HEK293 (cell line): Measurements from ENCODE around the gene PIBF1.

Experiments used
- CTCF ChIA-PET: fragments of 350-600 bp; formaldehyde crosslinking; extraction: SDS; loops from one replicate; lab custom pipeline; 2021; ENCODE audit warnings: antibody characterized with exemption; lab: Yijun Ruan, JAX
- POLR2A ChIA-PET: fragments of 300-600 bp; formaldehyde crosslinking; extraction: SDS; loops from one replicate; lab custom pipeline; 2020; ENCODE audit warnings: antibody characterized with exemption, inconsistent platforms; lab: Yijun Ruan, JAX
- H3K27ac ChIP-seq: fragments of 200-500 bp; sonication (Bioruptor generic); 2 replicates; pipeline ENCODE4 v1.5.1; 2014; ENCODE audit warnings: low read depth, low read length, control low read depth, inconsistent platforms; ENCODE audit errors: extremely low read depth
- H3K36me3 ChIP-seq, 2 experiments: fragments of 200-500 bp in 1 of 2; sonication (Bioruptor generic) in 1 of 2; 1 replicate in 1 of 2; 2 replicates in 1 of 2; pipeline ENCODE4 v1.5.1; 2014 to 2017; ENCODE audit warnings: inconsistent platforms in 2 of 2, low read length in 2 of 2; ENCODE audit not compliant: control insufficient read depth in 2 of 2, insufficient read depth in 1 of 2
- H3K4me1 ChIP-seq: fragments of 200-500 bp; sonication (Bioruptor generic); 2 replicates; pipeline ENCODE4 v1.5.1; 2014; ENCODE audit warnings: mild to moderate bottlenecking, low read length, inconsistent platforms; ENCODE audit not compliant: control insufficient read depth, insufficient read depth
- H3K4me3 ChIP-seq: 2 replicates; pipeline ENCODE4 v1.5.1; 2011; ENCODE audit warnings: low read depth, mild to moderate bottlenecking, control low read depth, low read length, moderate library complexity
- H3K9me3 ChIP-seq: fragments of 200-500 bp; sonication (Bioruptor generic); 2 replicates; pipeline ENCODE4 v1.5.1; 2014; ENCODE audit warnings: low read depth, low read length, inconsistent platforms; ENCODE audit not compliant: control insufficient read depth, insufficient read depth
- HIC1 ChIP-seq: fragments of 450-650 bp; formaldehyde crosslinking; IDR thresholded peaks from 2 replicates; pipeline ENCODE4 v1.5.1; 2016; ENCODE audit warnings: missing biosample characterization, missing genetic modification characterization
- HOXC10 ChIP-seq: sonication (generic); formaldehyde crosslinking; IDR thresholded peaks from 2 replicates; pipeline ENCODE4 v1.8.1; 2023; ENCODE audit warnings: mild to moderate bottlenecking, missing genetic modification reagents
- HOXD13 ChIP-seq: sonication (generic); formaldehyde crosslinking; IDR thresholded peaks from 2 replicates; pipeline ENCODE4 v1.8.0; 2022; ENCODE audit warnings: missing genetic modification reagents, borderline replicate concordance
- KLF10 ChIP-seq: fragments of 450-650 bp; IDR thresholded peaks from 2 replicates; pipeline ENCODE4 v1.5.1; 2018; ENCODE audit warnings: missing biosample characterization, mild to moderate bottlenecking, missing genetic modification characterization
- OVOL3 ChIP-seq: fragments of 450-650 bp; formaldehyde crosslinking; IDR thresholded peaks from 2 replicates; pipeline ENCODE4 v1.5.1; 2016; ENCODE audit warnings: missing biosample characterization, missing genetic modification characterization
- ZBTB11 ChIP-seq: fragments of 450-650 bp; formaldehyde crosslinking; conservative IDR thresholded peaks from 2 replicates; pipeline ENCODE4 v1.5.1; 2016; ENCODE audit warnings: low read depth, missing biosample characterization, missing genetic modification characterization
- ZBTB17 ChIP-seq: fragments of 450-650 bp; formaldehyde crosslinking; IDR thresholded peaks from 2 replicates; pipeline ENCODE4 v1.5.1; 2016; ENCODE audit warnings: missing biosample characterization, missing genetic modification characterization
- ZNF133 ChIP-seq: fragments of 450-650 bp; formaldehyde crosslinking; IDR thresholded peaks from 2 replicates; pipeline ENCODE4 v1.5.1; 2016; ENCODE audit warnings: missing biosample characterization, missing genetic modification characterization
- ZNF155 ChIP-seq: fragments of 450-650 bp; formaldehyde crosslinking; IDR thresholded peaks from 2 replicates; pipeline ENCODE4 v1.5.1; 2016; ENCODE audit warnings: missing biosample characterization, missing genetic modification characterization
- ZNF16 ChIP-seq: fragments of 450-650 bp; formaldehyde crosslinking; IDR thresholded peaks from 2 replicates; pipeline ENCODE4 v1.5.1; 2016; ENCODE audit warnings: low read depth, missing biosample characterization, missing genetic modification characterization
- ZNF18 ChIP-seq: fragments of 450-650 bp; formaldehyde crosslinking; IDR thresholded peaks from 2 replicates; pipeline ENCODE4 v1.5.1; 2016; ENCODE audit warnings: missing biosample characterization, missing genetic modification characterization
- ZNF324 ChIP-seq: fragments of 450-650 bp; formaldehyde crosslinking; IDR thresholded peaks from 2 replicates; pipeline ENCODE4 v1.5.1; 2016; ENCODE audit warnings: missing biosample characterization, missing genetic modification characterization
- ZNF354C ChIP-seq: fragments of 450-650 bp; formaldehyde crosslinking; IDR thresholded peaks from 2 replicates; pipeline ENCODE4 v1.5.1; 2016; ENCODE audit warnings: missing biosample characterization, missing genetic modification characterization, low read depth, borderline replicate concordance
- ZNF571 ChIP-seq: fragments of 450-650 bp; formaldehyde crosslinking; IDR thresholded peaks from 2 replicates; pipeline ENCODE4 v1.5.0; 2017; ENCODE audit warnings: missing biosample characterization, missing genetic modification characterization
- ZNF621 ChIP-seq: fragments of 450-650 bp; formaldehyde crosslinking; IDR thresholded peaks from 2 replicates; pipeline ENCODE4 v1.5.1; 2017; ENCODE audit warnings: missing biosample characterization, missing genetic modification characterization
- ZNF626 ChIP-seq: fragments of 450-650 bp; sonication (Bioruptor Pico); formaldehyde crosslinking; IDR thresholded peaks from 2 replicates; pipeline ENCODE4 v1.5.1; 2018; ENCODE audit warnings: missing biosample characterization, missing genetic modification characterization, inconsistent platforms
- TF ChIP-seq, protein P1 (sequence below): fragments of 450-650 bp; formaldehyde crosslinking; IDR thresholded peaks from 2 replicates; pipeline ENCODE4 v1.5.1; 2017; ENCODE audit warnings: missing biosample characterization, missing genetic modification characterization
- TF ChIP-seq, protein P2 (sequence below): fragments of 450-650 bp; formaldehyde crosslinking; IDR thresholded peaks from 2 replicates; pipeline ENCODE4 v1.5.1; 2016; ENCODE audit warnings: missing biosample characterization, missing genetic modification characterization
- TF ChIP-seq, protein P3 (sequence below): fragments of 450-650 bp; formaldehyde crosslinking; IDR thresholded peaks from 2 replicates; pipeline ENCODE4 v1.5.1; 2016; ENCODE audit warnings: missing biosample characterization, missing genetic modification characterization, low read depth
- TF ChIP-seq, protein P4 (sequence below): sonication (generic); formaldehyde crosslinking; IDR thresholded peaks from 2 replicates; pipeline ENCODE4 v1.8.1; 2022; ENCODE audit warnings: mild to moderate bottlenecking, moderate library complexity, missing genetic modification reagents

The PIBF1 gene

GRCh38 chr13:72788831-72789230 is 6.9 kb downstream of the PIBF1 start:
- Histone ChIP-seq H3K4me3 (no peak overlapping the region), H3K36me3 (peaks cover 0 to 63% of the 10 kb centered on the region in 2 experiments; a peak in 2 of 3 replicates), H3K9me3 (no peaks in the 10 kb centered on the region), H3K27ac (no peak overlapping the region), H3K4me1 (no peaks in the 10 kb centered on the region)
- CTCF ChIA-PET, result interaction anchor here (0.6 to 0.7 kb wide), 3 partner anchors 10 to 109 kb away, joined by 3 to 4 read pairs (median 3); no protein-coding TSS in a partner anchor
- TF ChIP-seq ZNF155 (tag by site-specific recombination), result no peak
- TF ChIP-seq HIC1 (tag by site-specific recombination), result no peak
- no peak for TF ChIP-seq ZNF571 (tag by site-specific recombination)
- no peak for TF ChIP-seq ZBTB11 (tag by site-specific recombination)
- no peak for TF ChIP-seq HOXC10
- TF ChIP-seq, protein P1, sequence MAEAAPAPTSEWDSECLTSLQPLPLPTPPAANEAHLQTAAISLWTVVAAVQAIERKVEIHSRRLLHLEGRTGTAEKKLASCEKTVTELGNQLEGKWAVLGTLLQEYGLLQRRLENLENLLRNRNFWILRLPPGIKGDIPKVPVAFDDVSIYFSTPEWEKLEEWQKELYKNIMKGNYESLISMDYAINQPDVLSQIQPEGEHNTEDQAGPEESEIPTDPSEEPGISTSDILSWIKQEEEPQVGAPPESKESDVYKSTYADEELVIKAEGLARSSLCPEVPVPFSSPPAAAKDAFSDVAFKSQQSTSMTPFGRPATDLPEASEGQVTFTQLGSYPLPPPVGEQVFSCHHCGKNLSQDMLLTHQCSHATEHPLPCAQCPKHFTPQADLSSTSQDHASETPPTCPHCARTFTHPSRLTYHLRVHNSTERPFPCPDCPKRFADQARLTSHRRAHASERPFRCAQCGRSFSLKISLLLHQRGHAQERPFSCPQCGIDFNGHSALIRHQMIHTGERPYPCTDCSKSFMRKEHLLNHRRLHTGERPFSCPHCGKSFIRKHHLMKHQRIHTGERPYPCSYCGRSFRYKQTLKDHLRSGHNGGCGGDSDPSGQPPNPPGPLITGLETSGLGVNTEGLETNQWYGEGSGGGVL (tag by site-specific recombination), result no peak
- TF ChIP-seq ZNF324 (tag by site-specific recombination), result no peak
- TF ChIP-seq KLF10 (tag by site-specific recombination), result no peak
- TF ChIP-seq HOXD13, result no peak
- no peak for TF ChIP-seq ZNF626 (tag by site-specific recombination)
- TF ChIP-seq ZNF621 (tag by site-specific recombination), result no peak
- no peak for TF ChIP-seq ZNF18
- TF ChIP-seq, protein P2, sequence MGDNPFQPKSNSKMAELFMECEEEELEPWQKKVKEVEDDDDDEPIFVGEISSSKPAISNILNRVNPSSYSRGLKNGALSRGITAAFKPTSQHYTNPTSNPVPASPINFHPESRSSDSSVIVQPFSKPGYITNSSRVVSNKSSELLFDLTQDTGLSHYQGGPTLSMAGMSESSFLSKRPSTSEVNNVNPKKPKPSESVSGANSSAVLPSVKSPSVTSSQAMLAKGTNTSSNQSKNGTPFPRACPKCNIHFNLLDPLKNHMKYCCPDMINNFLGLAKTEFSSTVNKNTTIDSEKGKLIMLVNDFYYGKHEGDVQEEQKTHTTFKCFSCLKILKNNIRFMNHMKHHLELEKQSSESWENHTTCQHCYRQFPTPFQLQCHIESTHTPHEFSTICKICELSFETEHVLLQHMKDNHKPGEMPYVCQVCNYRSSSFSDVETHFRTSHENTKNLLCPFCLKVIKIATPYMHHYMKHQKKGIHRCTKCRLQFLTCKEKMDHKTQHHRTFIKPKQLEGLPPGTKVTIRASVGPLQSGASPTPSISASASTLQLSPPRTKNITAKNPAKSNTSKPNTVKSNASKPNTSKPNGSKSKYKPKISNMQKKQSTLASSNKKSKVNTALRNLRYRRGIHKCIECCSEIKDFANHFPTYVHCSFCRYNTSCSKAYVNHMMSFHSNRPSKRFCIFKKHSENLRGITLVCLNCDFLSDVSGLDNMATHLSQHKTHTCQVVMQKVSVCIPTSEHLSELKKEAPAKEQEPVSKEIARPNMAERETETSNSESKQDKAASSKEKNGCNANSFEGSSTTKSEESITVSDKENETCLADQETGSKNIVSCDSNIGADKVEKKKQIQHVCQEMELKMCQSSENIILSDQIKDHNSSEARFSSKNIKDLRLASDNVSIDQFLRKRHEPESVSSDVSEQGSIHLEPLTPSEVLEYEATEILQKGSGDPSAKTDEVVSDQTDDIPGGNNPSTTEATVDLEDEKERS (tag by site-specific recombination), result no peak
- TF ChIP-seq ZNF16 (tag by site-specific recombination), result no peak
- TF ChIP-seq ZNF354C (tag by site-specific recombination), result no peak
- no peak for TF ChIP-seq ZNF133
- TF ChIP-seq, protein P3, sequence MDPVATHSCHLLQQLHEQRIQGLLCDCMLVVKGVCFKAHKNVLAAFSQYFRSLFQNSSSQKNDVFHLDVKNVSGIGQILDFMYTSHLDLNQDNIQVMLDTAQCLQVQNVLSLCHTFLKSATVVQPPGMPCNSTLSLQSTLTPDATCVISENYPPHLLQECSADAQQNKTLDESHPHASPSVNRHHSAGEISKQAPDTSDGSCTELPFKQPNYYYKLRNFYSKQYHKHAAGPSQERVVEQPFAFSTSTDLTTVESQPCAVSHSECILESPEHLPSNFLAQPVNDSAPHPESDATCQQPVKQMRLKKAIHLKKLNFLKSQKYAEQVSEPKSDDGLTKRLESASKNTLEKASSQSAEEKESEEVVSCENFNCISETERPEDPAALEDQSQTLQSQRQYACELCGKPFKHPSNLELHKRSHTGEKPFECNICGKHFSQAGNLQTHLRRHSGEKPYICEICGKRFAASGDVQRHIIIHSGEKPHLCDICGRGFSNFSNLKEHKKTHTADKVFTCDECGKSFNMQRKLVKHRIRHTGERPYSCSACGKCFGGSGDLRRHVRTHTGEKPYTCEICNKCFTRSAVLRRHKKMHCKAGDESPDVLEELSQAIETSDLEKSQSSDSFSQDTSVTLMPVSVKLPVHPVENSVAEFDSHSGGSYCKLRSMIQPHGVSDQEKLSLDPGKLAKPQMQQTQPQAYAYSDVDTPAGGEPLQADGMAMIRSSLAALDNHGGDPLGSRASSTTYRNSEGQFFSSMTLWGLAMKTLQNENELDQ (tag by site-specific recombination), result no peak
- no peak for TF ChIP-seq OVOL3 (tag by site-specific recombination)
- no peak for TF ChIP-seq ZBTB17 (tag by site-specific recombination)
- TF ChIP-seq, protein P4, sequence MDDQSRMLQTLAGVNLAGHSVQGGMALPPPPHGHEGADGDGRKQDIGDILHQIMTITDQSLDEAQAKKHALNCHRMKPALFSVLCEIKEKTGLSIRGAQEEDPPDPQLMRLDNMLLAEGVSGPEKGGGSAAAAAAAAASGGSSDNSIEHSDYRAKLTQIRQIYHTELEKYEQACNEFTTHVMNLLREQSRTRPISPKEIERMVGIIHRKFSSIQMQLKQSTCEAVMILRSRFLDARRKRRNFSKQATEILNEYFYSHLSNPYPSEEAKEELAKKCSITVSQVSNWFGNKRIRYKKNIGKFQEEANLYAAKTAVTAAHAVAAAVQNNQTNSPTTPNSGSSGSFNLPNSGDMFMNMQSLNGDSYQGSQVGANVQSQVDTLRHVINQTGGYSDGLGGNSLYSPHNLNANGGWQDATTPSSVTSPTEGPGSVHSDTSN (CRISPR knock-in tag), result no peak
- POLR2A ChIA-PET, result no interaction called here
